HG03280 (cell line): ENCODE results near the gene HOXB4.

Experiments
- ATAC-seq: cut with Tn5 transposase; IDR thresholded peaks from one replicate; pipeline ENCODE4 v1.9.1; 2021; ENCODE audit warnings: mild to moderate bottlenecking, moderate library complexity; ENCODE audit not compliant: unreplicated experiment

The HOXB4 gene

GRCh38 chr17:48561884-48562810 lies 16.0 kb downstream of the HOXB4 start:
- ATAC-seq: no peak

- ATAC-seq: no peak
Observed at GRCh38 chr17:48559840-48560817, 18.0 kb downstream of the HOXB4 start.

- no peak for ATAC-seq
Observed at GRCh38 chr17:48559122-48559839, 18.9 kb downstream of the HOXB4 start.

- no peak for ATAC-seq
Observed at GRCh38 chr17:48558831-48559121, 19.4 kb downstream of the HOXB4 start.

GRCh38 chr17:48558057-48558830 lies 19.9 kb downstream of the HOXB4 start:
- no peak for ATAC-seq

GRCh38 chr17:48556576-48557401 lies 21.4 kb downstream of the HOXB4 start:
- no peak for ATAC-seq

- no peak for ATAC-seq
Observed at GRCh38 chr17:48556229-48556575, 21.9 kb downstream of the HOXB4 start.

GRCh38 chr17:48555258-48556228 lies 22.6 kb downstream of the HOXB4 start:
- ATAC-seq: no peak

- no peak for ATAC-seq
Observed at GRCh38 chr17:48554412-48555257, 23.5 kb downstream of the HOXB4 start.

GRCh38 chr17:48553826-48554225 lies 24.3 kb downstream of the HOXB4 start:
- ATAC-seq: no peak

- ATAC-seq: no peak
Observed at GRCh38 chr17:48553190-48553547, 25.0 kb downstream of the HOXB4 start.

GRCh38 chr17:48552466-48553189 lies 25.5 kb downstream of the HOXB4 start:
- ATAC-seq: no peak

- ATAC-seq: no peak
Observed at GRCh38 chr17:48551596-48552465, 26.3 kb downstream of the HOXB4 start.

GRCh38 chr17:48551214-48551555 lies 27.0 kb downstream of the HOXB4 start:
- no peak for ATAC-seq

GRCh38 chr17:48550502-48551213 lies 27.5 kb downstream of the HOXB4 start:
- ATAC-seq: no peak
